Left hindlimb (tissue), 1 donor: ENCODE data around the gene STK35.

Experiments used
- DNase-seq: peaks from one replicate; pipeline ENCODE4 v3.0.0-alpha.2; 2018

STK35 gene

DNA sequence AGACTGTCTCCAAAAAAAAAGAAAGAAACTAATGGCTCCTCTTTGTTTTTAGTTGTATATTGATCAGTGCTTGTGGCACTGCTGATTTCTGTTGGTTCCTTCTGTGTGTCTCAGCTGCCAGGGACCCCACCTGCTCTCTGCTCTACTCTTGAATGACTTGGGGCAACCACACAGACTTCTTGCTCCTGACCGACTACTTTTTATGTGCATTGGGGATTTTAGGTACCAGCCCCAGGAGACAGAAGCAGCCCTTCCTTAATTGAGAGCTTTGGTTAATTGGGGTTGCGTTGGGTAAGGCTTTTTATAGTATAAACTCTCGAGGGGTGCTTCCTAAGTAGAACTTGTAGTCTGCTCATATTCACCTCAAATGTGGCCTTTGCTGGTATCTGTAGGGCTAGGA is 6.9 kb downstream of the STK35 start:
- no peak for DNase-seq

DNA sequence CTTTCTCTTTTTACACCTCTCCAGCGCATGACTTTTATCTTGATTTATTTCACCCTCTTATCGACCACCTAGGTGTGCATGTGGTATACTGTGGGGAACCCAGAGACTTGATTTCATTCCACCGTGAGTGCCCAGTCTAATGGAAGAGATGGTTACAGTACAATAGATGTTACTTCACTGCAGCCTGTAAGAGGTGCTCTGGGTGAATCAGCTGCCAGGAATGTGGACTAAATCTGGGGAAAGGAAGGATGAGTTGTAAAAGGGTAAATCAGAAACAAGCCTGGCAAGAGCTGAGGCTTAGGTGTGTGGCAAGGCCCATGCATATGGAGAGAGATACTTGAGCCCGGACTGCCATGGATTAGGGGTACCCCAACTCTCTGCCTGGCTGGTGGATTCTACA is 7.4 kb downstream of the STK35 start:
- DNase-seq, result no peak

DNA sequence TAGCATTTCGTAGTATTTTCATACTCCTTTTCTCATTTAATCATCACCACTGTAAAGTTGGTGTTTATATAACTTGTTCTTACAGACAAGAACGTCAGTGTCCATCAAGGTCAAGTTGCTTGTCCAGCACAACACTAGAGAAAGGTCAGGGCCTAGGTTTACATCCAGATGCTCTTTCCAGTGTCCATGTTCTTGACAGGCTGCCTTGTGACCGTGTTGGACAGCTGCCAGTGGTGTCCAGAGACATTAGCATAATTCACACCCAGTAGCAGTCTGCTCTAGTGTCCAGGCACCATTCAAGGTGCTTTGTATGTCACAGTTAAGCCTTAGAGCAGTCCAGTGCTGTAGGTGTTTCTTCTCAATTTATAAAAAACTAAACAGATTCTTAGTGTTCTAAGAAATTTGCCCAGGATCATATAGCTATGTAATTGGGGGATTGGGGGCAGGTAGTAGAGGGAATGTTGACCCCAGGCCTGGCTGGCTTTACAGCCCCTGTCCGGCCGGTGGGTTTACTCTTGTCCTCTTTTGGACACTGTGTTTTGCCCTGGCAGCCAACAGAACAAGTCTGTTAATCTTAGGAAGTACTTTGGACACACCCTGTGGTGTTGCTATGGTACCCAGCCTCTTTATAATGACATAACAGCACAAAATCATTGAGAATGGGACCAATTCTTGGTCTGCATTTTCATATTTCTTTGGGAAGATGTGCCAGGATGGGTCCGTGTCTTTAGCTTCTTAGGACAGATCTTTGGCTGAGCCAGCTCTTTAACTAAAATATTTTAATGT is 8.0 kb downstream of the STK35 start:
- peak; percentile 39 for DNase-seq

DNA sequence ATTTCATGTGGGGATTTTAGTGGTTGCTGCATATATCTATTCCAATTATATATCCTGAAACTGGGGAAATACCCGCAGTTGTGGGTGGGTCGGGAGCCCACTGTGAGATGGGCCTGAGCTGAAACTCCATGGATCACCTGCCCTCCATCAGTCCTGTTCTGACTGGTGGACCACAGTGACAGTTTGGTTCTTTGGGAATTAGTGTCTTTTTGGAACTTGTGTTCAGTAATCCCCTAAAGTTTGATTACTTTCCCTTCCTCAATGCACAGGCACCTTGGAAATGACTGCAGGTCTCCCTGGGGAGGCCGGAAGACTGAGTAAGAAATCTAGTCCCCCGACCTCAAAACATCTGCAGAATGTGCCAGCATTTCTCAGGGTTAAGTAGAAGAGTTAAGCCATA is 11.3 kb downstream of the STK35 start:
- no peak for DNase-seq

DNA sequence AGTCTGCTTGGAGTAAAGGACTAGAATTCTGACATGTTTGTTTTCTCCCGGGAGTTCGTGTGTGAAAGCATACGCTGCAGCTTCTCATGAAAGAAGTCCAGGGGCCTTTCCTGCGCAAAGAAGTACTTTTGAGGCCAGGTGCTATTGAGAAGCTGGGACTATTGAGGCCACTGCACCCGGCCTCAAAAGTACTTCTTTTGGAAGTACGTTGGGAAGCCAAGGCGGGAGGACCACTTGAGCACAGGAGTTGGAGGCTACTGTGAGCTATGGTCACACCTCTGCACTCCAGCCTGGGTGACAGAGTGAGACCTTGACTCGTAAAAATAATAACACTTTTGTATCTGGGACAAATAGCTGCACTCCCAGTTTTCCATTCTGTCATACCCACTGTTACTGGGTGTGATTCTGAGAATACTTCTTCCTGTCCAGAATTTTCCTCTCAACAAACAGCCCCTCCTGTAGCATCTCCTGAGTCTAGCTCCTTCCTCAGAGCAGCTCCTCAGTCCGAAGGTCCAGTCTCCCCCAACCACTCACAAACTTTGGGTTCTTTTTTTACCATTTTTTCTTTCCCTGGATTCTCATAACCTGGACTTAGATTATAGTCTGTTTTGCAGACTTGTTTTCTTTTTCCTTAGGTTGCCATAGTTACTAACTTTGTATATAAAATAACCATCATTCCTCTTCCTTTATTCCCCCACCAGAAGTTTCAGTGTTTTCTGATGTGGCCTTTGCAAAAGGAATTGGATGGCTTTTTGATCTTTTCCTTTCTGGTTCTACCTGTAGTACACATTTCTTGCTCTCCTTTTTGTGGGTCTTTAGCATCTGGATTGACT is 12.7 kb downstream of the STK35 start:
- DNase-seq, result no peak

DNA sequence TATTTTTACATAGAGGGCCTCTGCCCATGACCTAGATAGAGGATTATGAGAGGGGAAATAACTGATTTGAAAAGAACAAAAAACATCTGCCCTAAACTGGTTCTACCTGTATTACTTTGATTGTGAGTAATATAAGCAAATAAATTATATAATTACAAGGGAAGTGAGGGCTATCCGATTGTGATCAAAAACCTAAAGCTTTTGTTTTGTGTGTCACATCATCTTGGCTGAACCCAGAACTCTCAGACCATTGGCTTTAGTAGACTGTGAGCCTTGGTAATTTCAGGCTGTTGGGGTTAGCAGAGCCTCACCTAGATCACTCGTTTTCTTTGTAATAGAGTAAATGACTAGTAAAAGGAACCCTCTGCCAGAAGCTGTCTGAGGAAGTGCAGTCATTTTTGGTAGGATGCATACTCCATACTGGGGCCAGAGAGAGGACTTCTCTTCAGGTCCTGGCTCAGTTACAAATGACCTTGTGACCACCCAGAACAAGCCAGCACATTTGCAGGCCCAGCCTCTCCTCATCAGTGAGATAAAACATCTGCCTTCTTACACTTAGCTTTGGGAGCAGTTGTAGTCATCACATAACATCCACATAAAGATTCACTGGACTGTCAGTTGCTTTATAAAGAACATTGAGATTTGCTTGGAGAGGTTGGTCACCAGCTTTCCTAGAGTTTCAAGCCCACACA is 13.5 kb downstream of the STK35 start:
- no peak for DNase-seq

DNA sequence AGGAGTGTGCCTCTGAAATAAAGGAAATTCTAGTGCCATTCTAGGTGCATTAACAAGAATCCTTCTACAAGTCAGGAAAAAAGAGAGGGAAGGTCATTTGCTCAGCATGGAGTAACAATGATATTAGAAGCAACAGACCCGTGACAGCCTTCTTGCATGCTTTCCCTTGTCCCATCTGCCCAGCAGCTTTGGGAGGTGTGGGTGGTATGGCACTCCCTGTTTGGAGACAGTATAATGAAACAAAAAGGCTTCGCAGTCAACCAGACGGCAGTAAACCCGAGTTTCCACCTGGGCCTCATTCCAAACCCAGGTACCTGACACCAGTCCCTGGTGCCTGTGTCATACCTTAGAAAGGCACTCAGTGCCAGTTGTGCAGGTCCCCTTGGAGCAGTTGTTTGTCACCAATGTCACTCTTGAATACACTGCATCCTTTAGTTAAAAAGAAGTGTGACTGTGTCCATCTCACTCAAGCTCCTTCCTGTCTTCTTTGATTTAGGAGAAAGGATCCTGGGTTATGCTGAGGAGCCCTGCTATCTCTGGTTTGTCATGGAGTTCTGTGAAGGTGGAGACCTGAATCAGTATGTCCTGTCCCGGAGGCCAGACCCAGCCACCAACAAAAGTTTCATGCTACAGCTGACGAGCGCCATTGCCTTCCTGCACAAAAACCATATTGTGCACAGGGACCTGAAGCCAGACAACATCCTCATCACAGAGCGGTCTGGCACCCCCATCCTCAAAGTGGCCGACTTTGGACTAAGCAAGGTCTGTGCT is 14.7 kb downstream of the STK35 start:
- DNase-seq, result no peak

DNA sequence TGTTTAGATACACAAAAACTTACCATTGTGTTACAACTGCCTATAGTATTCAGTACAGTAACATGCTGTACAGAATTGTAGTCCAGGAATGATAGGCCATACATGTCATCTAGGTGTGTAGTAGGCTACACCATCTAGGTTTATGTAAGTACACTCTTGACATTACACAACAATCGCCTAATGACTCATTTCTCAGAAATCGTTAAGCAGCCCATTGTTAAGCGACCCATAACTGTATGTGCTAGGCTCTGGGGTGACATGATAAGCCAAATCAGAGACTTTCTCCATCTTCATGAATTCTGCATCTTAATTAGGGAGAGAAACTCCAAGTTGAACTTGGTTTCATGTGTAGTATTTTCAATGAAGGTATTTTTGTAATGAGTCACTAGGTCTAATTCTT is 17.2 kb downstream of the STK35 start:
- DNase-seq, result no peak

DNA sequence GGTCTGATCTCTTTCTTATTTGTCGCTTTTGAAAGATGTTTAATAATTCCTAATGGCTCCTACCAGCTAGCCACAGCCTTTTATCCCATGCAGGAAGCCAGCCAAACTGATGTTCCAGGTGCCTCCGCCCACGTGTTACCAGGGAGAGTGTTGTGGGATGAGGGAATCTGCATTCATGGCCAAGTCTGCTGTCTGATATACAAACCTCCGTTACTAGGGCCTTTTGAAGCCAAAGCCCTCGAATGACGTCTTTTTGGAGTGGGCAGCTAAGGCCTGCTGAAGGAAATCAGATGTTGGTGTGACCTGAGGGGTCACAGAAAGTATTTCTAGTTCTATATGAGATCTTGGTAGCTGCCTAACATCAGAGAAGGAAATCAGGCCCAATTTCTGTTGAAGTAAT is 21.3 kb downstream of the STK35 start:
- DNase-seq, result peak; percentile 39

DNA sequence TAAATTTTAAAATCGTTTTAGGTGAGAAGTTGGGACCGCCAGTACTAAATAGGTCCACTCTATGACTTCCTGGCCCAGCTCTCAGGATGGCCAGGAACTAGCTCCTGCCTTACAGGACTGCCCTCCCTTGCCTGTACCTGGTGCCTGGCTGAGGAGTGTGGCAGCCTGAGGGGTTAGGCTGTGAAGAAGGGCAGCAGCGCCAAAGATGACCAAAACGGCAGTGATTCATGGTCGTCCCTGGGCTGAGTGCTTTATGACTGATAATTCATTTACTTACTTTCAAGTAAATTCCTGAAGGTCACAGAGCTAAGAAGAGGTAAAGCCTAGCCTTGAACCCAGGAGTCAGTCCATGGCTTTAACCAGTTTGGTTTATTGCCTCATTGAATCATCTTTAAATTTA is 22.1 kb downstream of the STK35 start:
- no peak for DNase-seq

DNA sequence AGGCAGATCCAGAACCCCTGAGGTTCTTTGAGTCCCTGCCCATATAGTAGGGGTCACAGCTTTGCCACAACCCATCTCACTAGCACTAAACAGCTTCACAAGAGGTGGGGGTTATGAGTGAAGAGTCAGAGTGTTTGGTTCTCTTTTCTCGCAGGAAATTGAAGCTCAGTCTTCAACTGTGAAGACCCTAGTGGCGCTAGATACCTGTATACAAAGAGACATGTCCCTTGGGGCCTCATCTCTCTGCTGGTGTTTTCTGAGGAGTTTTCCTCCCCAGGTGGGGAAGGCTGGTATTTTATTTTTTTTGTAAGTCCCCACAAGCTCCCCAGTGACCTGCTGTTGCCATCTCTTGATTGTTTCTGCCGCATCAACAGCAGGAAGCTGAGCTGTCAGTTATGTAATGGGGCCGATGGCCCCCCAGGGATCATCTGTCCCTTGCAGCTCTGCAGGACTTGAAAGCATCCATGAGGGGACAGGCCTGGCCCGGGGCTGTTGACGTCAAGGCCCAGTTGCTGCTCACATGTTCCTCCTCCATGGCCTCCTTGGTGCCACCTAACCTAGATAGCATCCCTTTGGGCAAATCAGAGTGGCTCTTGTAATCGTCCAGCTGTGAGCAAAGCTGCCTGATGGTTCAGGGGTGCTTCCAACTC is 23.1 kb downstream of the STK35 start:
- DNase-seq, result no peak

DNA sequence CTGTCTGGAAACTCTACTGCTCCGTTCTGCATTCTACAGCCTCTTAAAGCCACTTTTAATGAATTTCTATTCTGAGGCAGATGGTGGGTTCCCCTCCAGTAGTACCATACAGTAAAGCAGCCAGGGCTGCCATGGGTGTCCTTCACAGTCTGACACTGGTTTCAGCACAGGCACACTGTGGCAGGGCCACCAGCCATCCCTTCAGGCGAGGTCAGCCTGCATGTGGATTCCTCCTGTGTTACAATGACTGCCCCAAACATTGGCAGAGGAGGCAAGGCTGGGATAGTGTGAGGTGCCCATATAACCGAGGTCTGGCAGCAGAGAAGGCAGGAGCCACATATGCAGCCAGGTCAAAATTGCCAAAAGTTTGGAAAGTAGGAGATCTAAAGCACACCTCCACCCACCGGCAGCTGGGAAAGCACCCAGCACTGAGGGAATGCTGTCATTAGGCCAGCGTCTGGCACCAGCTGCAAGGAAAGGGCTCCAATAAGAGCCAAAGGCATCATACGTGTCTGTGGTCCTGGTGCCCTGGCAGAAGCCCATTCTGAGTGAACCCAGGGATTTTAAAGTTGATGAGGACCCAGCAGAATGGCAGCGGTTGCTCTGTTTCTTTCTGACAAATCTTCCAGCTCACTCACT is 24.0 kb downstream of the STK35 start:
- no peak for DNase-seq

DNA sequence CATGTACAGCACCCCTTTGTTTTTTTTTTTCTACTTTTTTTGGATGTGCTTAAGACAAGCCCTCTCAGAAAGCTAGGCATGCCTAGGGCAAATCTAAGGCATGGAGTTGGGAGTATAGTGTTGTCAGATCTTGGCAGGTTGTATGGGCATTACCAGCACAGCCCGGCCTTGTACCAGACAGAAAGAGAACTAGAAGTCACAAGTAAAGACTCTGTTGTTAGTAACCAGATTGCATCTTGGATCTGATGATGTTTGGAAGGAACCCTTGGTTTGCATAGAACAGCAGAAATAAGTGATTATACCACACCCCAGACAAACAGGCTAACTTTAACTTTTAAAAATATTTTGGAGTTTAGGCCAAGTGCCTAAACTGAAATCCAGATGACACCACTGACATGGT is 25.6 kb downstream of the STK35 start:
- DNase-seq, result no peak

DNA sequence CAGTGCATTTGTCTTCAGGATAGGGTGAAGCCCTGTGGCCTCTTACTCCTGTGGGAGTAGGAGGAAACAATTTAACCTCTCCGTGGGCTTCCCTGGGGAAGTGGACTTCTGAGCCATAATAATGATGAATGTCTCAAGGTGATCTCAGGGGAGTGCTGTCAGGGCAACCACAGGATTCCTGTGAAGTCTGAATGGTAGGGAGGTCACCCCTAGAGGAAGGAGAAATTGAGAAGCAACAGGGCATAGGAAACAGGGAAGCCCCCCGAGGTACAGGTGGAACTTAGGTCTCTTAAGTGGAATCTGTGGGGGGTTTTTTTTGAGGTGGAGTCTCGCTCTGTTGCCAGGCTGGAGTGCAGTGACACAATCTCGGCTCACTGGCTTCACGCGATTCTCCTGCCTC is 26.9 kb downstream of the STK35 start:
- no peak for DNase-seq

DNA sequence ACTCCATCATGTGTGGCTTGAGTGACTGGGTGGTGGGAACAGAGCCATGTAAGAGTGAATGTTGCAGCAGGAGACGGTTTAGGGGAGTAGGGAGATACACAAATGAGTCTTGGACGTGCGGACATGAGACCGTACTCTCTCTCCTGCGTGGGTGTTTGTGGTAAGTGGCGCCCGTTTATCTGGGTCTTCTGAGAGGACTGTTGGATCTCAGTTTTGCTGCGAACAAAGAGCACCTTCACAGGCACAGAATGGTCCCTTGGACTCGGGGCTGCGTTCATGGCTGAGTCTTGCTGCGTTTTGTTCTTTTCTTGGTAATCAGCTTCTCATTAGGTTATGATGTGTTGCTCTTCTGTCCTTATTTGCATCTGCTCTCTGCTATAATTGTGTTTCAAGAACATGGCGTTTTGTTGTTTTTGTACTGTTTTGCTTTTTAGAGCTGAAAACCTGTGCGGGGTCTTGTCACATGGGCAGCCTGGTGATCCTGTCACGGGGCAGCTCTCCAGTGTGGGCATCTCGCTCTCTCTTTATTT is 28.5 kb downstream of the STK35 start:
- no peak for DNase-seq

DNA sequence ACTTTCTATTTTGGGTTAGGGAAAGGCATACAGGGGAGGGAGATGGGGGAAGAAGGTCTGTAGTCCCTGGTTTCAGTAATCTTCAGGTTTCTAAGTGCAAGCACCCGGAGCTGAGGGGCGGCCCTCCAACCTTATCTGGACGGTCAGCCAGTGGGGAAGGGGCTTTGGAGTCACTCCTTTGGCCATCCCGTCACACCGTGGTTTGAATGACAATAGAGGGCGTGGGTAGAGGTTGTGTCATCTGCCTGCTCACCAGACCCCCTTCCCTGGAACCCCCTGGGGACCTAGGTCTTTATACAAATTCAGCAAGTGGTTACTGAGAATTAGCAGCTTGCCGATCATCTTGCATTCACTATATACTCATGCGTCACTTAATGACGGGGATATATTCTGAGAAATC is 29.1 kb downstream of the STK35 start:
- DNase-seq, result no peak

DNA sequence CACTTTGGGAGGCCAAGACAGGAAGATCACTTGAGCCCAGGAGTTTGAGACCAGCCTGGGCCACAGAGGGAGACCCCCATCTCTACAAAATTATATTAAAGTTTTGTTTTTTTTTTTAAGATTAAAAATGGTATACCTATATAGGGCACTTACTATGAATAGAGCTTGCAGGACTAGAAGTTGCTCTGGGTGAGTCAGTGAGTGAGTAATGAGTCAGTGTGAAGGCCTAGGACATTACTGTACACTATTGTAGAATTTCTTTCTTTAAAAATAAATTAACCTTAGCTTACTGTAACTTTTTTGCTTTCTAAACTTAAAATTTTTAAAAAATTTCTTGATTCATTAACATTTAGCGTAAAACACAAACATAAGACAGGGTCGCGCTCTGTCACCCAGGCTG is 29.7 kb downstream of the STK35 start:
- DNase-seq, result no peak

DNA sequence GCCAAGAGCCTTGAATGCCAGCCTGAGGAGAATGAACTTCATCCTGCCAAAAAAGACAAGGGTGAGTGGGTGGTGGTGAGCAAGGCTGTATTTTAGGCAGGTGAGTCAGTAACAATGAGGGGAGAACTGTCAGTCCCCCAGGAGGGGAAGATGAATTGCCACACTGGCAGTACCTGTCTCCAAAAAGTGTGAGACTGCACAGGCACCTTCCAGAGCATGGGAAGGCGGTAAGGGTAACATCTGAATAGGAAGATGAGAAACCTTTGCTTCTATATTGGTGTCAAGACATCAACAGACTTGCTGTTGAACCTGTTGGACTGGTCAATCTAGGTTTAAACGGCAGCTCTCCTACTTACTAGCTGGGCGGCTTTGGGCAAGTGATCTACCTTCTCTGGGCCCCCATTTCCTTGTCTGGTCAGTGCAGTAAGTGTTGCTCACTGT is 30.9 kb downstream of the STK35 start:
- DNase-seq, result no peak

DNA sequence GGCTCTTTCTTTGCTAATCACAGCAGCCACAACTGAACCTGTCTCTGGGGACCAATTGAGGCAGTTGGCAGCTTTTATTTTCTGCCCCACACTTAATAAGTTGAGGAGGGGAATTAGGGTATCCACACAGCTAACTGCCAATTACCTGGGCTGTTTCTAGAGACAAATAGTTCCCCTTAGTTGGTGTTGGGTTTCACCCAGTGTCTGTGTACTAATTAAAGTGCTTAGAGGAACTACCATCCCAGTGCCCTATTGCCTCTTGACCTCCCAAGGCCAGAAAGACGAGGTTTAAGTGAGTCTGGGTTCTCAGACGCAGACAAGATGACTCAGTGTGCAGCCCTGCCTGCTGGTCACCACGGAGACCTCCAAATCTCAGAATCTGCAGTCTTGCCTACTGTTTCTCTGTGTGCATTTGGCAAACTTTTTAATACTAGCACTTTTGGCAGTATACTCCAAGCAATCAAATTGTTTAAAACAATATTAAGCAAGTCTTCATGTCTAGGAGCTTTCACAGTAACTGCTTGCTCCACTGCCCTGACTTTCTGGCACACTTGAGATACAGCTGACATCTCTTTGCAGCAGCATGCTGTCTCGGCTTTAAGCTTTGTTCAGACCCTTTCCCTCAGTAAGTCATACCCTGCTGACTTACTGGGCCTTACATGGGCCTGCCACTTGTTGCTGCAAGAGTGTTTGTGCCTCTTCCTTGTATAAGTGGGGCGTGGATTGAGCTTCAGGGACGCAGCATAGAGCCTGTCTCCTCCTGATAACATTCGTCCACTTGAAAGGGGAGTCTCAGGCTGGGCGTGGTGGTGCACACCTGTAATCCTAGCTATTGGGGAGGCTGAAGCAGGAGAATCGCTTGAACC is 31.9 kb downstream of the STK35 start:
- no peak for DNase-seq

DNA sequence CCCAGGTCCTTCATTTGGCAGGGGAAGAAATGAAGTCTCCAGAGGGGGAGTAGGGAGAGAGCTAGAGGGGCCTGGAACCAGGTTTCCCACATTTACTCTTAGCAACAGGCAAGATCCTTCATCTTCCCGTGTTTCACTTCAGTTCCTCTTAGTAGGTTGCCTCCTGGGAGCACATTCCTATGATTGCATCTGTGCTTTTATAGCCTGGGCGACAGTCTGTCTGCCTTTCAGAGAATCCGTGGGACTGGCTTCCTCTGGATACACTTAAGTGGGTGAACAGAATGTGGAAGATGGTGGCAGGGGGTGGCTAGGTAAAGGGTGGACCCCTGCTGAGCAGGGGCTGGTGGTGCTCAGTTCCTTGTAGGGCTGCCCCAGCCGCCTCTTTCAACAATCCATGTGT is 33.4 kb downstream of the STK35 start:
- no peak for DNase-seq

DNA sequence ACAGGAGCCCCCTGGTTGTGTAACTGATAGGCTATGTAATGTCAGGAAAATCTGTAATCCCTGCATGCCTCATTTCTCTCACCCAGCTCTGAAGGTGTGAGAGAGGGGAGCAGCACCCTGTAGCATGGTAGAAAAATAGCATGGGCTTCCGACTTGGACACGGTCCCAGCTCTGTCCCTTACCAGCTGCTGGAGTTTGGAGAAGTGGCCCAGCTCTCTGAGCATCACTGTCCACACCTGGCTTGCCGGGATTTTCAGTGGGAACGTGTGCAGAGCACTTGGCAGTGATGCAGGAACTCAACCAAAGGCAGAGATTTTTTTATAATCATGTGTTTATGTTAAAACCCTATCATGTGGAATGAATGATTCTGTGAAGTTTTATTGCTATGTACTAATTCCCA is 34.6 kb downstream of the STK35 start:
- DNase-seq, result no peak
